GM19324 (cell line): ENCODE results near the gene SRP72.
"Not testable (repeated sequence)": the region's sequence is repeated elsewhere in the genome, so short reads cannot be mapped to it uniquely, and the experiment has no call there.

Source experiments
- ATAC-seq: cut with Tn5 transposase; IDR thresholded peaks from one replicate; pipeline ENCODE4 v1.9.1; 2021; ENCODE audit warnings: mild to moderate bottlenecking, moderate library complexity; ENCODE audit not compliant: unreplicated experiment, low FRiP score

The SRP72 gene

DNA sequence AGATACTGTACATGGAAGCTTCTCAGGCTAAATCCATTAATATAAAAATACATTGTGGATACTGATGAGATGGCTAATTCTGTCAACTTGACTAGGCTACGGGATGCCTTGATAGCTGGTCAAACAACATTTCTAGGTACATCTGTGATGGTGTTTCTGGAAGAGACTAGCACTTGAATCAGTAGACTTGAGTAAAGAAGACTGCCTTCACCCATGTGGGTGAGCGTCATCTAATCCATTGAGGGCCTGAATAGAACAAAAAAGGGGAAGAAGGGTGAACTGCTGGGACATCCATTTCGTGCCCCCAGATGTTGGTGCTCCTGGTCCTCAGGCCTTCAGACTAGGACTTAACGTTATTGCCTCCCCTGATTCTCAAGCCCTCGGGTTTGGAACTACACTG is 3.7 kb upstream of the SRP72 start:
- no peak for ATAC-seq

DNA sequence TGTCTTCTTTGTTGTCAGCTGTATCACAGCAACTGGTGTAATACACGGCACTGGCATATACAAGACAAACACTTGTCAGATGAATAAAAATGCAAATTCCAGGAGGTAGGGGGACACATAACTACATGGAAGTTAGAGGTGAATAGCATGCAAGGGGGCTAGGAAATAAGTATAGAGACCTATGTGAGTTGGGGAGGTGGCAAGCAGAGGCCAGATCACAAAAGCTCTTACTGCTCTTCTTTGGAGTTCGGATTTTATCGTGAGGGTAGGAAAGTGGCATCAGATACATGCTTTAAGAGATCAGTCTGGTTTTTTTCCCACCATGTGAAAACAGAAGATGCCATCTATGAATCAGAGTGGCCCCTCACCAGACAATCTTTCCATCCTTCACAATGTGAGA is 2.8 kb upstream of the SRP72 start:
- ATAC-seq = no peak

DNA sequence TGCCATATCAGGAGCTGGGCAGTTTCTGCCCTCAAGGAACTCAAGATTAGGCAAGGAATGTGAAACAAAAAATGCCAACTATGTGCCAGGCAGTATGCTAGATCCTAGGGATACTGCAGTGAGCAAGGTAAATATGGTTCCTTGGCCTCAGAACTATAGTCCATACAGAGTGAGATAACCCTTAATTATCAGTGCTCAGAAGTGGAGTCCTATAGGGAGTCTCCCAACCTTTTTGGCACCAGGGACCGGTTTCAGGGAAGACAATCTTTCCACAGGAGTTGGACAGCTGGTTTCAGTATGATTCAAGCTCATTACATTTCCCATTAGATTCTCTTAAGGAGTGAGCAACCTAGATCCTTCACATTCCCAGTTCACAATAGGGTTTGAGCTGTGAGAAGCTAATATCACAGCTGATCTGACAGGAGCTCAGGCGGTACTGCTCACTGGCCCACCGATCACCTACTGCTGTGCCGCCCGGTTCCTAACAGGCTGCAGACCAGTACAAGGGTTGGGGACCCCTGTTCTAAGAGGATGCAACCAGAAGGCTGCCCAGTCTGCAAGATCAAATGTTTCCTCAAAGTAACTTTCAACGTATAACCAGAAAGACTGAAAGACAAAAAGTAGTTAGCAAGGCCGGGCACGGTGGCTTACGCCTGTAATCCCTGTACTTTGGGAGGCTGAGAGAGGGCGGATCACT is 1.7 kb upstream of the SRP72 start:
- no peak for ATAC-seq

DNA sequence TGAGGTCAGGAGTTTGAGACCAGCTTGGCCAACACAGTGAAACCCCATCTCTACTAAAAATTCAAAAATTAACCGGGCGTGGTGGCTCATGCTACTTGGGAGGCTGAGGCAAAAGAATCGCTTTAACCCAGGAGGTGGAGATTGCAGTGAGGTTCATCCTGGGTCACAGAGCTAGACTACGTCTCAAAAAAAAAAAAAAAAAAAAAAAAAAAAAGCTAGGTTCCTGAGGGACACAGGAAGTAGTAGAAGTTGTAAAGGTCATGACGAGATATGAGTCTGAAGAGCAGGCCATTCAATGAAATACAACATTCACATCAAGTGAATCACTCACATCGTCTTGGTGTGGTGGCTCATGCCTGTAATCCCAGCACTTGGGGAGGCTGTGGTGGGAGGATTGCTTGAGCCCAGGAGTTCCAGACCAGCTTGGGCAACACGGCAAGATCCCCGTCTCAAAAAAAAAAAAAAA is 1.1 kb upstream of the SRP72 start:
- ATAC-seq = not testable (repeated sequence)

DNA sequence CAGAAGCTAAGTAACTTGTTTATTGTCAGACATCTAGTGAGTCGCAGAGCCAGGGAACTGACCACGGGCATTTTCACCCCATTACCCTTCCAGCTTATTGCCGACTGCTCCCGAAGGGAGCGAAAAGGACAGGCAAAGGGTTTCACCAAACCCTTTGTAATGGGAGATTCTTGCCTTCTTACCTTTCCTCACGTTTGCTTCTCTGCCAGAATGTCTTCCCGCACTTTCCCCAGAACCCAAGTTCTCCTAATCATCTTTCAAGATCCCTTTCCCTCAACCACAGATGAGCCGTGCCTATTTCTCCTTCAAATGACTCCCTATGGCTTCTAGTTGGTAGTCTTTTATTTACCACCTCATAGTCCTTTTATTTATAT is 520 bp upstream of the SRP72 start:
- ATAC-seq = no peak

DNA sequence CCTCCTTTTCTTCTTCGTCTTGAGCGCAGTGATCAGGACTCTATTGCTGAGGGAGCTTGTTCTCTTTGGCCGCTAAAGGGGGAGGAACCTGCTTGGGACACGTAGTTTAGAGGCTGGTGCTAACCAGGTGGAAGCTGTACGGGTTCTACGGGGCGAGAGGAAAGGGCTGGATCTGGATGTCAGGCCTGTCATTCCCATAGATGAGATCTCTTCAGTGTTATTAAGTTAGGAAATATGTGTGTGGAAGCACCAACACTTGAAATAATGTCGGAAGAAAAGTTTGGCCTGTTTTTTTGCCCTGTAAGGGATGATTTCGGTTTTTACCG is 643 bp downstream of the SRP72 start:
- peak; percentile 44 for ATAC-seq

DNA sequence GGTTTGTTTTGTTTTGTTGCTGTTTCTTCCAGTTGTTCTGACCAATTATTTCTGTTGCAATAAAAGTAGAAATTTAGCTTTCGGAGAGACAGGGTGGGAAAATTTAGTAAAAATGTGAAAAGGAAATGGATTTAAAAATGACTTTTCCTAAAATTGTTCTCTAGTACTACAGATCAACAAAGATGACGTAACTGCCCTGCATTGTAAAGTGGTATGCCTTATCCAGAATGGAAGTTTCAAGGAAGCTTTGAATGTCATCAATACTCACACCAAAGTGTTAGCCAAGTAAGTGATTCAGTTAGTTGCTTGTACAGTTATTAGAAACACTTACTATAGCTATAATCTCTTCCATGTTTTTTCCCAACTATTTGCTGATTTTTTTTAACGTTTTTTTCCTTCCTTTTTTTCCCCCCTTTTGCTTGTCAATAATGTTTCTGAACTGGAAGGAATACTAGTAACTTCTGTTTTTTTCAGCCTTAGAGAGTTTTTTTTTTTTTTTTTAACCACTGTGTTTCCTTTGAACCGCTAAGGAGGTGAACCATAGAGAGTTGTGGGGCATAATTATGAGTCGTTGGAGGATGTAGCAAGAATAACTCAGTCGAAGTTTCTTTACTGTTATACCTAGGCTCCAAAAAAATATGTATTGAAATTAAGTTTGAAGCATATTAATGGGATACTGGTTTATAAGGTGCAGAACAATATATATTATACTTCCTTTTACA is 2.2 kb downstream of the SRP72 start:
- ATAC-seq = no peak

DNA sequence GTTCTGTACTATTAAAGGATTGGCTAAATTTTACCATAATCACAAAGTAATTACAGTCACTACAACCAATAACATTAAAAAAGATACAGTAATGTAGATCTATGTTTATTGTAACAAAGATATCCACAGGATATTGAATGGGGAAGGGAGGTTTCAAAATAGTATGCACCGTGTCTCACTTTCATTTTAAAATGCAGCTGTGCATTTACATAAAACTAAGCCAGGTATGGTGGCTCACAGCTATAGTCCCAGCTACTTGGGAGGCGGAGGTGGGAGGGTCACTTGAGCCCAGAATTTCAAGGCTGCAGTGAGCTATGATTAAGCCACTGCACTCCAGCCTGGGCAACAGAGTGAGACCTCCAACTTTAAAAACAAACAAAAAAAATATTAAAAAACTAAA is 8.5 kb downstream of the SRP72 start:
- ATAC-seq = peak; percentile 70

DNA sequence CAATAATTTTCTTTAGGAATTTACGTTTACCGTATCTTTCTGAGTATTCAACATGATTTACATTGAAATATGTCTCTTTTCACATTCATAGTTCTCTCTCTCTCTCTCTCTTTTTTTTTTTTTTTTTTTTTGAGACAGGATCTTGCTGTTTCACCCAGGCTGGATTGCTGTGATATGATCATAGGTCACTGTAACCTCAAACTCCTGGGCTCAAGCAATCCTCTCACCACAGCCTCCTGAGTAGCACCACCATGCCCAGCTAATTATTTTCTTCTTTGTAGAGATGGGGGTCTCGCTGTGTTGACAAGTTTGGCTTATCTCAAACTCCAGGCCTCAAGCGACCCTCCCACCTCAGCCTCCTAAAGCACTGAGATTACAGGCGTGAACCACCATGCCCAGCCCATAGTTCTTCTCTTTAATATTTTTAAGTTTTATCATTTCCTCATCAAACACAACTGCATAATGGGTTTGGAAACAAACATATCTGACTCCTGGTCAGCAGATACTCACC is 9.8 kb downstream of the SRP72 start:
- ATAC-seq = no peak

DNA sequence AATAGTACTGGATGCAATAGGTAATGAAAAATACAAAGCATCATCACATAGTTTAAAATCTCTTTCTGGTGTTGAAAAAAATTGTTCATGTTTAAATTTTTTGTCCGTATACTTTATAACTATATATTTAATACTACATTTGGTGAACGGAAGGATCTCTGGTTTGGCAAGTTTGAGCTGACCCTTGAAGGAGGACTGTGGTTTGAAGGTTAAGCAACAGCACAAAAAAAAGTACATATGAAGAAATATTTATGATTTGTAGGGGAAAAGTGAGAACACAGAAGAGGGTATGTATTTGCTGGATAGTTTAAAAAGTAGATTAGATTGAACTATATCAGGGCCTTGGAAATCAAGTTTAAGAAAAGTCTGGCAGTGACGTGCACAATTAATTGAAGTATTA is 13.3 kb downstream of the SRP72 start:
- no peak for ATAC-seq

DNA sequence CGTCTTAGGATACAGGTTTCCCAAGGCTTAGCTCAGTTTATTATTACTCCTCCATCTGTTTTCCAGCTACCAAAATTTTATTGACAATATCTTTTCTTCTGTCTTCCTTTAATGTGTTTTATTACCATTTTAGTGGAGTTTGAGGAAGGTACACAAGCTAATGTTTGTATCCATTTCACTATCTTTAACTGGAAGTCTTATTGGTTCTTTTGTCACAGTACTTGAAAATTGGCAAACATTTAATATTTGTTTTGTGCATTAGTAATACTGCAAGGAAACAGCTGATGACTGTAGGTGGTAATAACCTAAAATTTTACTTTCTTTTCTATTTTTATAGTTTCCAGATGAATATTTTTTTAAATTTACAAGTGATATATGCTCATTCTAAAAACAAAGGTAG is 28.8 kb downstream of the SRP72 start:
- ATAC-seq = no peak

DNA sequence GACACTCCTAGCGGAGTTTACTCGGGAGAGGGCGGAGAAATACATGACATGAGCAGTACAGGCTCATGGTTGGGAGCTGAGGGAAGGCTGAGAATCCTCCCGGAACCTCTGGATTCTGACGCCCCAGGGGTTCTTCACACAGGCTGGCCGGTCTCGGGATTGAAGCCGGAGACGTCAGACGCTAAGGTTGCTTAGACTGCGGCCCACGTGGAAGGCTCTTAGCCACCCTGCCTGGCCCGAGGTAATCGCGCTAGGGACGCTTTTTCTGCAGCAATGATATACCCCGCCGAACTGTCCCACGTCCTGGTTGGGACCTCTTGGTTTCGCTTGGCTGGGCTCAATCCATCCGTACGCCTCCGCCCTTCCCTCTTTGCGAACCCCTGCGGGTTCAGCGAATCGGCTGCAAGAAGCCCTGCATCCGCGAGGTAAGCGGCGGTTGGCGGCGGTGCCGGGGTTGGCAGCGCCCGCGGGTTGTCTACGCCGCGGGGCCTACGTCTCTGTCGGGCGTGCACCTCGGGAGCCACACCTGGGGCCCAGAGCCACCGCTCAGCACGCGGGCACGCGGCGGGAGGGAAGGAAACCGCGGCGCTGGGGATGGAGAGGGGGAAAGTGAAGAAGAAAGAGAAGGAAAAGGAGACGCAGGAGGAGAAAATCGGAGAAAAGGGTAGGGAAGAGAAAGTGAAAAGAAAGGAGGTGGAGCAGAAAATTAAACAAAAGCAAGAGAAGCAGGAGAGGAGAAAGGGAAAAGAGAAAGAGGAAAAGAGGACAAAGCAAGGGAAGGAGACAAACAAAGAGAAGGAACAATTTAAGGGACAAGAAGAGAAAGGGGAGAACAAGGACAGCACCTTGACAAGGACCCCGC is 38.1 kb downstream of the SRP72 start, which contains the start of gene ARL9:
Gene ARL9 (plus strand): TSS at position 523 of the 862 bp plus-strand sequence. CDS start 72 bp downstream, at position 595.
- peak; percentile 69 for ATAC-seq

DNA sequence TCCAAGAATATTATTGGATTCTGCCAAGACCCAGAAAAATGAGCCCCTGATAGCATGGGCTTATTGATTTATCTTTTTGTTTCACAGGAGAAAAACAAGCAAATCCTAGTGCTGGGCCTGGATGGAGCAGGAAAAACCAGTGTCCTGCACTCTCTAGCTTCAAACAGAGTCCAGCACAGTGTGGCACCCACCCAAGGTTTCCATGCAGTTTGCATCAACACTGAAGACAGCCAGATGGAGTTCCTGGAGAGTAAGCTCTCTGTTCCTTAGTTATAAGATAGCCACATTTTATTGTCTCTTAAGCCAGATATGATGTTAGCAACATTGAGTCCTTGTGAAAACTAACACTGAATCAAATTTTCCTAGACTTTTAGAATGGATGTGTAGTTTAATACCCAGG is 43.7 kb downstream of the SRP72 start:
- ATAC-seq = no peak

DNA sequence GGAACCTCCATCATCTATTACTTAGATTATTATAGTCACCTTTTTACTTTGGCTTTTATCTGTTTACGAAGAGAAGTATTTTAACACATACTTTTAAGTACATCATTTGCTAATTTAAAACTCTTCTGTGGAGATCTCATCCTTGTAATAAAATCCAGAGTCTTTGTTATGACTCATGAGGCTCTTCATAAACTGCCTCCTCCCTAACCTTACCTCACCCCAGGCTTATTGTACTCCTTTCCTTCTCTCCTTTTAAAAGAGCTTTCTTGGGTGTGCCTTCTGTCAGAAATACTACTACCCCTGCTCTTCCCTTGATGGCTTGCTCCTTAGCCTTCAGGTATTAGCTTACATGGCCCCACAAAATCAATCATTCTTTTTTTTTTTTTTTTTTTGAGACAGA is 44.7 kb downstream of the SRP72 start:
- no peak for ATAC-seq

DNA sequence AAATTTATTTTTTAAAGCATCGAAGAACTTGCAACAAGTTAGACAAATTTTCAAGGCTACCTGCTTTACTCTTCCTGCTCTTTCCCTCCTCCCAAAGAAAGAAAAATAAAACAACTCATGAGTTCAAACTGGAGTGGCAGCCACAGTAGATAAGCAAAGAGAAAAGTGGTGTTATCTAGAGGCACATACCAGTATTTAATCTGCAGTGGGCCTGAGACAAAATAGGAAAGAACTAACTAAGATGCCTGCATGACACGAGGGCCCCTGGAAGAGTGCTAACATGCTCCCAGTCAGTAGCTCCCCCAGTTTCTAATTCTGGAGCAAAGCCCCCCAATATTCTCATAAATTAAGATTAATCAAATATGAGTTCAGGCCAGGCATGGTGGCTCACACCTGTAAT is 46.1 kb downstream of the SRP72 start:
- no peak for ATAC-seq

DNA sequence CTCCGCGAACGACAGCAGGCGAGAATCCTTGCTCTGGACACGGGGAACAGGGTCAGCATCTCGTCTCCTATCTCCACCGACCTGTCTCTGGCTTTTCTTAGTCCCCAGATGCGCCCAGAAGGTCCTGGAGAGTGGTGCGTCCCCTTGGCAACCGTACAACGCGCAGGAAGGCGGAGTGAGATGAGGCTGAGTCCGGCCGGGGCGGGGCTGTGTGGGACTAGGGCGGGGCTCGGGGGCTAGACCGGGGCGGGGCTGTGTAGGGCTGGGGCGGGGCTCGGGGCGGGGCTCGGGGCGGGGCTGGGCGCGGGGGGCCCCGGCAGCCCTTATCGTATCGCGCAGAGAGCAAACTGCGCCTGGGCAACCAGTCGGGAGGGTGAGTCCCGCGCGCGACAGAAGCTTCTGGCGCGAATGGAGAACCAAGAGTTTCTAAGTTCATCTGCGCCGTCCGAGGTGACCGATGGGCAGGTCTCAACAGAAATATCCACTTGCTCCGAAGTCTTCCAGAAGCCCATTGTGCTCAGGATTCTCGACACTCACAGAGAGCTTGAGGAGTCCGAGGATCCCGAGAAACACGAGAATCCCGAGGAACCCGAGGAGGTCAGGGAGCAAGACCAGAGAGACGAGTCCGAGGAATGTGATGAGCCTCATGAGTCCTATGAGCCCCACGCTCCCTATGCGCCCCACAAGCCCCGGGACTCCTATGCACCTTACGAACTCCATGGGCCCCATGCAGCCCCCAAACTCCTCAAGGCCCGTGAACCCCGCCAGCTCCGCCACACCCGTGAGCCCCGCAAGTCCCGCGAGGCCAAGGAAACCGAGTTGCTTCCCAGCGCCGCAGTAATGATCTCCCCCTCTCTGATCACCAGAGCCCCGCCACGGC is 63.1 kb downstream of the SRP72 start:
- ATAC-seq = peak; percentile 90

DNA sequence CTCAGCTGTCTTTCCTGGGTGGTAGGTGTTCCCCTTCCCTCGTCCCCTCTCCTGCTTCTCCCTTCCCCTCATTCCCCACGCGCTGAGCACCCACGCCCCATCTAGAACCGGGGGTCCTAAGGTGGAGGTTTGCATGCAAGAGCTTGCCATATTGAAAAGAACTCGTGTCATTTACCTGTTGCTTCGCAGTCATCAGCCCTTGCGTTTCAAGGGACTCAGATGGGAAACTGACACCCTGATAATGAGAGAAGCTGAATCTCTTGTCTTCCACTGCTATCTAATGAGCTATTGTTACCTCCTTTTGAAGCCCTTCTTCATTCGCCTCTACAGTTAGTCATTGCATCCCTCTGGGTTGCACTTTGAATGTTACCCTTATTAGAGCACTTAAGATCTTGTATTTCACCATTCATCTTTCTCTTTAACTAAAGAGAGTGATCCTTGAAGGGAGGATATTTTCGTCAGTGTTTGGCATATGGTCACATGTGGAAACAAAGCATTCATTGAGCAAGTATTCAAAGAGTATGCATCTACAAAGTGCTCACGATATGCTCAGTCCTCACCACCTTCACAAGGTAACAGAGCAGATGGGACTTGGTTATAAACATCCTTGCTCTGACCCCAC is 63.8 kb downstream of the SRP72 start:
- no peak for ATAC-seq

DNA sequence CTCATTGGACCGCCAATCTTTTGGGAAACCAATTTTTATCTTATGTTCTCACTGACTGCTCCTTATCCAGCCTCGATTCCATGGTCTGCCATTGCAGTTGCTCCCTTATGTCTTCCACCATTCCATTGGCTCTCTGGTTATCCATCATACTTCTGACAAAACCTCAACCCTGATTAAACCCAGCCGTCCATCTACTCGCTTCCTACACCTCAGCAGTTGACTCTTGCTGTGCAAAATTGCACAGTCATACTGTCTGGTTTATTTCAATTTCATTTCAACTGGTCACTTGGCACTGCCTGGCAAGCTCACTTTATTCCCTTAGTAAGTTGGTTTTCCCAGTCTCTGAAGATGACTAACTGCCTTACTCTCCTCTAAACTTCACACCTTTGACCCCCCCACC is 64.4 kb downstream of the SRP72 start:
- ATAC-seq = no peak

DNA sequence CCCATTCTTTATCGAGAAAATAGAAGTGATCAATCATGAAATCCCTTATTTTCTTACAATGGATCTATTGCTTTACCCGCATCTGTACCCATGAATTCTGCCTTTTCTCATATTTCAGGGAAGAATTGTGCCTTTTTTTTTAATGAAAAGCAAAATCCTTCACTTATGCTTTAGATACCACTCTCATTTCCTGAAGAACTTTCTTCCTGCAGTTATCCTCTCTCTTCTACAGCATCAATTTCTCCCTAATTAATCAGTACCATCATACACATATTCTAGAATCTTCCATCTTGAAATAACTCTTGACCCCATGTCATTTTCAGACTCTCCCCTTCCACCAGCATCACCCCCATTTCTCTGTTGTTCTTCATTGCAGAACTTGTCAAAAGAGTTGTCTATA is 64.8 kb downstream of the SRP72 start:
- no peak for ATAC-seq

DNA sequence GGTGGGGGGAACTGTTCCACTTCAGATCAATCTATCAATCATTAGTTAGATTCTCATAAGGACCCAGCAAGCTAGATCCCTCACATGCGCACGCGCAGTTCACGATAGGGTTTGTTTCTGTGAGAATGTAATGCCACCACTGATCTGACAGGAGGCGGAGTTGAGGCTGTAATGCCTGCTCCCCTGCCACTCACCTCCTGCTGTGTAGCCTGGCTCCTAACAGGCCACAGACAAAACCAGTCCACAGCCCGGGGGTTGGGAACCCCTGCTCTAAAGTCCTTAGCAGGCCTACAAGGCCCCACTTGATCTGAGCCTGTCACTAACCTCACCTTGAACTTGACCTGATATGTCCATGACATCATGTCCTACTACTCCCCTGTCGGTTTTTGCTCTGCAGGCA is 68.5 kb downstream of the SRP72 start:
- no peak for ATAC-seq
